Activated CD4-positive, alpha-beta T cell treated with anti-CD3 and anti-CD28 coated beads, Interleukin-2, amount 10 ng/mL, durations not matched to agents 7 days and 5 days (primary cell): ENCODE results near the gene GDNF. TPM values are rescaled to one million over a fixed set of nuclear protein-coding genes. Genes with fewer than 3 reads are reported as not detected.

Source experiments
- CTCF ChIA-PET: fragments of 350-600 bp; sonication (Branson Sonifier 250); formaldehyde crosslinking; loops from one replicate; lab custom pipeline; 2021; ENCODE audit warnings: antibody characterized with exemption; lab: Charles Lee
- POLR2A ChIA-PET: fragments of 350-600 bp; sonication (Branson Sonifier 250); formaldehyde crosslinking; loops from one replicate; lab custom pipeline; 2021; ENCODE audit warnings: antibody characterized with exemption; lab: Charles Lee
- DNase-seq: peaks from one replicate; pipeline ENCODE4 v3.0.0-alpha.2; 2020
- H3K27ac Mint-ChIP-seq: one replicate; pipeline ENCODE4 v1.8.0; 2021; ENCODE audit warnings: mild to moderate bottlenecking, moderate library complexity, mixed read lengths
- H3K27me3 Mint-ChIP-seq: one replicate; pipeline ENCODE4 v1.8.0; 2021; ENCODE audit warnings: mixed read lengths
- H3K36me3 Mint-ChIP-seq: one replicate; pipeline ENCODE4 v1.8.0; 2021; ENCODE audit warnings: low read depth, mixed read lengths
- H3K4me1 Mint-ChIP-seq: one replicate; pipeline ENCODE4 v1.8.0; 2021; ENCODE audit warnings: mixed read lengths
- H3K4me3 Mint-ChIP-seq: one replicate; pipeline ENCODE4 v1.8.0; 2021; ENCODE audit warnings: mild to moderate bottlenecking, moderate library complexity, mixed read lengths
- H3K9me3 Mint-ChIP-seq: one replicate; pipeline ENCODE4 v1.8.0; 2021; ENCODE audit warnings: mixed read lengths
- total RNA-seq, 2 experiments: library from RNA; stranded (reverse); gene quantifications; one replicate each; pipeline ENCODE4 v1.2.3, GENCODE V29; 2021

GDNF gene
- total RNA-seq, 2 experiments from 2014 or later: not detected

DNA sequence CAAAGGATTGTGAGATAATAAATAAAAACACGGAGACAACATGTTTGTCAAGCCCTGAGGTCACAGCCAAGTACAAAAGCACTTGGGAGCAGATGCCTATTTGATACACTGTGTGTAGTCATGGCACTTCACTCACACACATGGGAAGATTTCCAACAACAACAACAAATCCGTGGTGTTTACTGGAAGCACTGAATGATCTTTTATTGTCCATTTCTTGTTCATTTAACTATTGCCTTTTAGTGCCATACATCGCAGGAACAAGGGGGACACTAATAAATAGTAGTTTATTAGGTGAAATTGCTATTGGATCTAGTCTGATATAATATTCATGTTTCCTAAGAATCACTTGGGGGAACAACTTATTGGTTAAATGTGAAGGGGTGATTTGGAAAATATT lies 20.4 kb upstream of the GDNF start:
- no peak for DNase-seq
- Mint-ChIP-seq H3K27ac (no peak overlapping the region), H3K27me3 (peaks cover 6% of the 10 kb centered on the region), H3K4me1 (no peaks in the 10 kb centered on the region), H3K36me3 (no peaks in the 10 kb centered on the region), H3K9me3 (no peaks in the 10 kb centered on the region), H3K4me3 (no peak overlapping the region)
- CTCF ChIA-PET: no interaction called here
- POLR2A ChIA-PET: no interaction called here

DNA sequence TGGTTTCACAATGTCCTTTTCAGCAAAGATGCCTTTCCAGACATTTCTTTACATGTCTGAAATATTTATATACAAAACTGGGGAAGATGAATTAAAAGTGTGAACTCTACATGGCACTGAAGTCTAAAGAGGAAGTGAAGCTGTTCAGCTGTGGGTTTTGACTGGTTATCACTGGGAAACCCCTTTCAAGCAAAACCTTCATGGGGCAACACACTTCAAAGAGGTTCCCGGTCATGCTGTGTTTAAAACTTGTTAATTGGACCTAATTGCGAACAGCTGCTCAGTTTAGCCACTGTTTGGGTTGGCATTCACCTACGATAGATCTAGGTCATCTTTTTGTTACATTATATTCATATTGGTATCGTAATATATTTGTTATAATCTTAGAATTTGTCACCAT lies 20.0 kb upstream of the GDNF start:
- DNase-seq: no peak
- POLR2A ChIA-PET: no interaction called here
- H3K4me1 Mint-ChIP-seq: no peaks in the 10 kb centered on the region
- no peak overlapping the region for H3K27ac Mint-ChIP-seq
- H3K9me3 Mint-ChIP-seq: no peaks in the 10 kb centered on the region
- peaks cover 6% of the 10 kb centered on the region for H3K27me3 Mint-ChIP-seq
- CTCF ChIA-PET: no interaction called here
- no peak overlapping the region for H3K4me3 Mint-ChIP-seq
- no peaks in the 10 kb centered on the region for H3K36me3 Mint-ChIP-seq

DNA sequence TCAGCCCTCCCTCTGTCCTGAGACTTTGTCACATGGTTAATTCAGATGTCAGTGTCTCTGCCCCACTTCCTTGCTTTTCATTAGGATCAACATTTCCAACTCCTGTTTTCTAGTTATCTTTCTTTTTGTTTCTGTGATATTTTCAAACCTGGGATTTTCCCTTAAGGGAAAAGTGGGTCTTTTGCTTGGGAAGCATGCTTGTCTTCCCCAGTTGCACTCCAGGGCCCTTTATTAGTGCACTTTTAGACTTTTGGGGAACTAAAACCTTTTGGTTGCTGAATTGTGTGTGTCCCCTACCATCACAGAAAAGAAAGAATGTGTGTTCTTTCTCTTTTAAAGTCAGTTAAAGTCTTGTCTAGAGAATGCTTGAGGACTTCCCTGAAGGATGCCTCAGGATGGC lies 18.4 kb upstream of the GDNF start:
- no peak for DNase-seq
- H3K4me3 Mint-ChIP-seq: no peak overlapping the region
- no peaks in the 10 kb centered on the region for H3K4me1 Mint-ChIP-seq
- POLR2A ChIA-PET: no interaction called here
- CTCF ChIA-PET: no interaction called here
- peaks cover 9% of the 10 kb centered on the region for H3K27me3 Mint-ChIP-seq
- H3K27ac Mint-ChIP-seq: no peak overlapping the region
- no peaks in the 10 kb centered on the region for H3K9me3 Mint-ChIP-seq
- no peaks in the 10 kb centered on the region for H3K36me3 Mint-ChIP-seq

DNA sequence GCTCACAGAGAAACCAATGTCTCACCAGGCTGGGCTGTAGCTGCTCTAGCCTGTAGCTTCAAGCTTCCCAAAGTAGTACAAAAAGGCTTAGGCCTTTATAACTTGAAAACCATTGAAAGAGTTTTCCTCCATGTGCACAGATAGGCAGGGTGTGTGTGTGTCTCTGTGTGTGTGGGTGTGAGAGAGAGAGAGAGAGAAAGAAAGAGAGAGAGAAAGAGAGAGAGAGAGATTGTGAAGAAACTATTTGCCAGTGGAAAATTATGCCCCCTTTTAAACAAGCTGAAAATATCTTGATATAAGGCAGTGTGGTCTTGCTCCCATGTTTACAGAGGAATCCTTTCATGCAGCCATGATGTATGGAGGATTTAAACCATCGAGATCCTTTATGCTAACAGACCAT lies 17.9 kb upstream of the GDNF start:
- CTCF ChIA-PET: interaction anchor here (1.4 kb wide), 1 partner anchor 21 kb away, joined by 3 read pairs; no protein-coding TSS in a partner anchor

DNA sequence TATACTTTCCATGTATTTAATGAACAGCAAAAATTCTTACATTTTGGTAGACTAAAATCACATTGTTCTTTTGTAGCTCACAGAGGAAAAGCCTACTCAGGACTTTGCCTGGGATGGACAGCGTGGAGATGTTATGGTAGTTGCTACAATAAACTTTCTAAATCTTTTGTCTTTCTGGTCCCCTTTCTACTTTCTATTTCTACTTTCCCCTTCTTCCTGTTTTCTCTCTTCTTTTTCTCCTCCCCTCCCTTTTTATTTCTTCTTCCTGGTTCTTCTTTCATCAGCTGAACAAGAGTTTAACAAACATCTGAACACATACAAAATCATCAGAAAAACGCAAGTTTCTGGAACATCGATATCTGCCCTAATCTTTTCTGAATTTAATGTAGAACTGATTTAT lies 15.6 kb upstream of the GDNF start:
- no peak overlapping the region for H3K4me3 Mint-ChIP-seq
- no peak for DNase-seq
- ChIA-PET POLR2A (no interaction called here), CTCF (interaction anchor here (0.8 kb wide), 1 partner anchor 15 kb away, joined by 3 read pairs; no protein-coding TSS in a partner anchor)
- no peaks in the 10 kb centered on the region for H3K4me1 Mint-ChIP-seq
- no peak overlapping the region for H3K27ac Mint-ChIP-seq
- no peaks in the 10 kb centered on the region for H3K9me3 Mint-ChIP-seq
- no peaks in the 10 kb centered on the region for H3K36me3 Mint-ChIP-seq
- peaks cover 11% of the 10 kb centered on the region for H3K27me3 Mint-ChIP-seq

More for the DNA sequence above, 17.9 kb upstream of the GDNF start:
- Mint-ChIP-seq H3K9me3 (no peaks in the 10 kb centered on the region), H3K27me3 (peaks cover 11% of the 10 kb centered on the region), H3K27ac (no peak overlapping the region), H3K4me3 (no peak overlapping the region), H3K4me1 (no peaks in the 10 kb centered on the region), H3K36me3 (no peaks in the 10 kb centered on the region)
- DNase-seq: no peak
- POLR2A ChIA-PET: no interaction called here

DNA sequence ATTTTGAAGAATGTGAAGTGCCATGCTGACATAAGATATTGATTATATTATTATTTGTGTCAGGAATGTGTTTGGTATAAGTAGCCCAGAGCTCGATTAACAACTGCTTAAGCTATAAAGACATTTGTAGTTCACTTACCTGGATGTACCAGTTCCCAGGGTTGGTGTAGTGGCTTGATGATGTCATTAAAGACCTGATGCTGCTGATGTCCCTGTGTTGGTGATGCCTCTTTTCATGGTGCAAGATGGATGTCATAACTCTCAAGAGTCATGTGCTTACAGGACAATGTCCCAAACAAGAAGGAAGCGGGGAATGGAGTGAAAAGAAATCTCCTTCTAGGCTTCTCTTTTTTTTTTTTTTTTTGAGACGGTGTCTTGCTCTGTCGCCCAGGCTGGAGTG lies 11.5 kb upstream of the GDNF start:
- Mint-ChIP-seq H3K36me3 (no peaks in the 10 kb centered on the region), H3K9me3 (no peaks in the 10 kb centered on the region), H3K27ac (no peak overlapping the region), H3K27me3 (peaks cover 13% of the 10 kb centered on the region), H3K4me1 (peaks cover 4% of the 10 kb centered on the region), H3K4me3 (no peak overlapping the region)
- POLR2A ChIA-PET: no interaction called here
- CTCF ChIA-PET: no interaction called here
- DNase-seq: no peak

DNA sequence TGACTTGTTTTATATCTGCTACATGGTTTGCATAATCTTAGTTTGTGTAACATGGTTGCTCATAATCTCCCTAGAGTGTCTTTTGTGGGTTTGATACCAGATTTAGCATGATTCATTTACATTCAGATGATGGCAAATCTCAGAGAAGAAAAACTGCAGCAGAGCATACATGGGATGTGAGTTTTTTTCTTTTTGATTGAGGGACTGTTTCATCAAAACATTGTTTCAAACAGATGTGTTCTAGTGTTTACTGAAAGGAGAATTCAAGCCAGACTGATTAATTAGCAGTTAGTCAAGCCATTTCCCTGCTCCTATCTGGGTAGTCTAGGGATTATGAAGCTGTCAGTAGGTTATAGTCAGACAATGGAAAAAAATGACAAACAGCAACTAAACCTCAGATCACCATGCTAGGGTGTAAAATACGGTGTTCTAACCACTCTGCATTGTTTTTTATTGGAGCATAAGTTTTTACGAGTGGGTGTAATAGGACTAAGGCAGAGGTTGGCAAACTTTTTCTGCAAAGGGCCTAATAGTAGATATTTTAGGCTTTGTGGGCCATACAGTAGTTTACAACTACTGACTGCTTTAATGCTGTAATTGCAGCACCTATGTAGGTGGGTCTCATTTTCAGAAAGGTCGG lies 10.5 kb upstream of the GDNF start:
- Mint-ChIP-seq H3K27me3 (peaks cover 13% of the 10 kb centered on the region), H3K9me3 (no peaks in the 10 kb centered on the region), H3K36me3 (no peaks in the 10 kb centered on the region), H3K4me1 (peaks cover 4% of the 10 kb centered on the region), H3K27ac (no peak overlapping the region), H3K4me3 (no peak overlapping the region)
- ChIA-PET CTCF (no interaction called here), POLR2A (no interaction called here)
- DNase-seq: no peak

DNA sequence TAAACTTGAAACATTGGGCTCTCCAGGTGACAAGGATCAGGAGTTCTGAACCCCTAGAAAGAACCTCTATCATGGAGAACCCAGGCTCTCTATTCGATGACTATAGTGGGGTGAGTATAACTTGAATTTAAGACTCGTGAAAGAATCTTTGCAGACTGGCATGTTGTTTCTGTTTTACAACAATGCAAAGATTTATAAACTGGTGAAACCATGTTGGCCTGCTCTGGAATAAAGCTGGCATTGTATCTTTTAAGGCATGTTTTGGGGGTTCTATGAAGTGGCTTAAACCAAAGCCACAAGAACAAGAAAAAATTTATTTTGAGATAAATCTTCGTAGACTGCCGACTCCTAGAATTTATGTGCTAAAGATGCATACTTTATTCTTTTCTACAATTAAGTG lies 9.8 kb upstream of the GDNF start:
- Mint-ChIP-seq H3K4me3 (no peak overlapping the region), H3K36me3 (no peaks in the 10 kb centered on the region), H3K27ac (no peak overlapping the region), H3K4me1 (peaks cover 4% of the 10 kb centered on the region), H3K27me3 (peaks cover 19% of the 10 kb centered on the region), H3K9me3 (no peaks in the 10 kb centered on the region)
- ChIA-PET CTCF (no interaction called here), POLR2A (no interaction called here)
- DNase-seq: no peak

DNA sequence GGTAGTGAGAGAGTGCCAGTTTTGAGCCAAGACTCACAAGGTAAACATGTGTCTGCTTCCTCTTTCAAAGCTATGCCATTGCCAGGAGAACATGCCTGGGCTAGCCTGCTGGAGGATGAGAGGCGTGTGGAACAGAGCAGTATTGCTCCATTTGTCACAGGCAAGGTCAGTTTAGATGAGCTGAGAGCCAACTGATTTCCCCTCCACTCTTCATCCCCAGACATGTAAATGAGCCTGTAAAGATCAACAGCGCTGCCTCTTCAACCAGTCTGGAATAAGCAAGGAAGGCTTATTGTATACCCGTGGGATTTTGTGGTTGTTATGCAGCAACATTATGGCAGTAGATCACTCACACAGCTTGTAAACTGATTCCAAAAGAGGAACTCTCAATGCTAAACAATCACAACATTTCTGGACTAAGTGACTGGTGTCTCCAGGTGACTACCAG lies 8.2 kb upstream of the GDNF start:
- Mint-ChIP-seq H3K36me3 (no peaks in the 10 kb centered on the region), H3K4me1 (peaks cover 4% of the 10 kb centered on the region), H3K27ac (no peak overlapping the region), H3K4me3 (no peak overlapping the region), H3K9me3 (no peaks in the 10 kb centered on the region), H3K27me3 (peaks cover 28% of the 10 kb centered on the region)
- DNase-seq: no peak
- ChIA-PET CTCF (no interaction called here), POLR2A (no interaction called here)

DNA sequence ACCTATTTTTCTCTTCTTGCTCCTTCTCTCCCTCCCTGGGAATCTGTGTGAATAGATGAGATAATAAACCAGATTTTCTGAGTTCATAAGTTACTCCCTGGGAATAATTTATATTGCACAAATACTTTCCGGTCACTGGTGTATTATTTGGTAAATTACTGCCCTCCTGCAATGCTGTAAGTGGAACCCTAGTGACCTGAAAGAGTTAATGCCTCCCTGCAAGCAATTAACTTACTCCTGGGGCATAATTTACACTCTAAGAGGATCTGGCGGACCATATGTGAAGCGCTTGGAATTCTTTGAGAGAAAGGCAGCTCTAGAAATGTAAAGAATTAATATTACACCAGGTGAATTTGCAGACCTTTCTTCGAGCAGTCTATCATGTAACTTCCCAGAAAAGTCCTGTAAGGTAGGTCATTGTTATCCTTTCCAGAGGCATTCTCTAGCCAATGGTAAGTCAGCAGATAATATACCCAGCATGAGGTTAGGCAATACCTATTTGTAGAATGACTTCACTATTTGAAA lies 7.0 kb upstream of the GDNF start:
- ChIA-PET CTCF (no interaction called here), POLR2A (no interaction called here)
- no peak overlapping the region for H3K4me3 Mint-ChIP-seq
- H3K4me1 Mint-ChIP-seq: peaks cover 4% of the 10 kb centered on the region
- H3K27ac Mint-ChIP-seq: no peak overlapping the region
- H3K27me3 Mint-ChIP-seq: peaks cover 36% of the 10 kb centered on the region
- no peaks in the 10 kb centered on the region for H3K36me3 Mint-ChIP-seq
- DNase-seq: no peak
- H3K9me3 Mint-ChIP-seq: no peaks in the 10 kb centered on the region

DNA sequence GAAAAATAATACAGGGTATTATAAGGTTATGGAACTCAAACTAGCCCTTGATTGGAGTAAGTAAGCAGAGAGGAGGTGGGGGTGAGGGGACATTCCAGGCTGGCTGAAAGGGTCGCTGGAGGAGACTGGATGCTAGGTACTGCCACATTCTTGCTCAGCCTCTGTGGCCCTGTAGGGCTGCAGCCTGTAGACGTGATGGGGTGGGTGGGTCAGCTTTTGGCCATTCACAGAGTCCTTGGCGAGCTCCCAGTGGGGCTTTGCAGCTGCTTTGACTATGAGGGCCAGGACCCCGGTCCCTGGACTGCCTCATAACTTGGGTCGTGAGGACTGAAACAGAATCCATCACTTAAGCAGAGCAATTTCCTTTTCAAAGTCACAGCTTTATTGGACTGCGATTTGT lies 4.2 kb upstream of the GDNF start:
- DNase-seq: no peak
- Mint-ChIP-seq H3K27ac (no peak overlapping the region), H3K27me3 (peaks cover 52% of the 10 kb centered on the region), H3K36me3 (no peaks in the 10 kb centered on the region), H3K4me1 (peaks cover 4% of the 10 kb centered on the region), H3K4me3 (no peak overlapping the region), H3K9me3 (no peaks in the 10 kb centered on the region)
- ChIA-PET POLR2A (no interaction called here), CTCF (no interaction called here)

DNA sequence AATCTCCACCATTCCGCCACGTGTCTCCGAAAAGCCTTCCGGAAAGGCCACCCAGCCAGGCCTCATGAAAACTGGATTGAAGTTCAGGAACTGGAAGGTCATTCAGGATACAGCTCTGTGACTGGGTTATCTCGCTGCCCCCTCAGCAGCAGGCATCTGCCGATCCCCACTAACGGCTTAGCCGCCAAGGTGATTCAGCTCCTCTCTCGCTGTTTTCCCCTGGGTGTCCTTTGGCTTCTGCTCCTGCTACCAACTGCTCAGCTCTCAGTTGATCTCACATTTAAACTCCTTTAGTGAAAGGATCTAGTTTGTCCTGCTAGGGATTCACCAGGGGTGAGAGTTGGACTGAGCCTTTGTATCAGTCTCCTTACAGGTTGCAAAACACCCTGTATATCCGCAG lies 2.2 kb upstream of the GDNF start:
- Mint-ChIP-seq H3K9me3 (no peaks in the 10 kb centered on the region), H3K4me3 (no peak overlapping the region), H3K27ac (no peak overlapping the region), H3K4me1 (peaks cover 19% of the 10 kb centered on the region), H3K27me3 (peaks cover 72% of the 10 kb centered on the region), H3K36me3 (no peaks in the 10 kb centered on the region)
- DNase-seq: no peak
- POLR2A ChIA-PET: no interaction called here
- CTCF ChIA-PET: no interaction called here

DNA sequence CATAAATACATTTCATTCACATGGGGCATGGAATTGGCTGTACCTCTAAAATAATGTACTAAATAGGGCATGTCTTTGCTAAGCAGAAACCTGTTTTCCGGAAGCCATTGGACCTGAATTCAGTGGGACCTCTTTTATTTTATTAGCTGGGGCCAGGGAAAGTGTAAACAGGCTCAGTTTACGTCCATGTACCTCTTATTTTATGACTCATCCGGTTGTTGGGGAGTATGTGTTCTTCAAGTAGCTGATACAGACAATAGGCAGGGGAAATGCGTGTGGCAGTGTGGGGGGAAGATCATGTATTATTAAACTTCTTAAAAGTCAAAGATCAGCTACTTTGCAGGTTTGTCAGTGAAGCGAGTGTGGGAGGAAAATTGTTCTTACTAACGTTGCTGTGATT lies 1.4 kb upstream of the GDNF start:
- POLR2A ChIA-PET: no interaction called here
- CTCF ChIA-PET: interaction anchor here (0.8 to 1.3 kb wide), 2 partner anchors 11 to 14 kb away, joined by 3 read pairs; no protein-coding TSS in a partner anchor
- DNase-seq: no peak
- no peaks in the 10 kb centered on the region for H3K36me3 Mint-ChIP-seq
- no peaks in the 10 kb centered on the region for H3K9me3 Mint-ChIP-seq
- H3K27me3 Mint-ChIP-seq: peaks cover 76% of the 10 kb centered on the region
- no peak overlapping the region for H3K4me3 Mint-ChIP-seq
- H3K27ac Mint-ChIP-seq: no peak overlapping the region
- H3K4me1 Mint-ChIP-seq: peaks cover 24% of the 10 kb centered on the region
